ENCODE results near the gene OTOP1. TPM values are rescaled to one million over a fixed set of nuclear protein-coding genes. Genes with fewer than 3 reads are reported as not detected.
"Not testable (repeated sequence)": the region's sequence is repeated elsewhere in the genome, so short reads cannot be mapped to it uniquely, and the experiment has no call there.

OTOP1 gene
- total RNA-seq (not detected), polyA plus RNA-seq (not detected), total RNA-seq (0 reads per million in 6 experiments)

GRCh38 chr4:4226606-4227438 lies at the start of gene OTOP1:
Gene OTOP1, minus strand, starts transcription at chr4:4226929. Its CDS starts 65 bp downstream, at chr4:4226864.
- POLR2A ChIA-PET, result no interaction called here
- H3K27ac Mint-ChIP-seq, result peak within 1 kb of the TSS in 1 of 10 donors; percentile 80
- peak within 1 kb of the TSS in 9 of 10 donors; percentile 9 to 79 (median 61) for H3K4me3 Mint-ChIP-seq
- H3K27me3 Mint-ChIP-seq, result peaks cover 37 to 69% (median 51%) of the 10 kb centered on the region in 5 donors
- peaks cover 9 to 22% (median 9%) of the 10 kb centered on the region in 4 donors for H3K4me1 Mint-ChIP-seq
- no peak for DNase-seq
- peaks cover 0 to 11% (median 2%) of the 10 kb centered on the region in 3 donors for H3K36me3 Mint-ChIP-seq
- peaks cover 0 to 9% (median 0%) of the 10 kb centered on the region in 9 donors for H3K9me3 Mint-ChIP-seq
- ATAC-seq, result no peak

- DNase-seq (no peak), ATAC-seq (no peak)
- no peak overlapping the region for H3K4me3 Mint-ChIP-seq
- no peaks in the 10 kb centered on the region for H3K9me3 Mint-ChIP-seq
- POLR2A ChIA-PET, result no interaction called here
- no peaks in the 10 kb centered on the region for H3K27me3 Mint-ChIP-seq
- peaks cover 0 to 83% (median 28%) of the 10 kb centered on the region in 3 donors for H3K36me3 Mint-ChIP-seq
- H3K27ac Mint-ChIP-seq, result peak overlapping the region in 7 of 10 donors; percentile 41 to 85 (median 57)
- peaks cover 1 to 28% (median 10%) of the 10 kb centered on the region in 4 donors for H3K4me1 Mint-ChIP-seq
Observed at GRCh38 chr4:4274226-4274625, 47.5 kb upstream of the OTOP1 start.

- Mint-ChIP-seq H3K27me3 (no peaks in the 10 kb centered on the region), H3K4me3 (no peak overlapping the region), H3K9me3 (no peaks in the 10 kb centered on the region), H3K27ac (peak overlapping the region in 4 of 10 donors; percentile 20 to 93 (median 51)), H3K4me1 (peaks cover 4 to 39% (median 14%) of the 10 kb centered on the region in 4 donors), H3K36me3 (peaks cover 0 to 79% (median 27%) of the 10 kb centered on the region in 3 donors)
- ATAC-seq, result no peak
- DNase-seq, result no peak
- POLR2A ChIA-PET, result interaction anchor here (0.7 kb wide), 1 partner anchor 9 kb away, joined by 3 read pairs; no protein-coding TSS in a partner anchor
Observed at GRCh38 chr4:4271912-4272311, 45.2 kb upstream of the OTOP1 start.

GRCh38 chr4:4270529-4270928 lies 43.8 kb upstream of the OTOP1 start:
- H3K27ac Mint-ChIP-seq, result peak overlapping the region in 9 of 10 donors; percentile 34 to 97 (median 82)
- DNase-seq (no peak), ATAC-seq (no peak)
- H3K4me3 Mint-ChIP-seq, result peak overlapping the region in 4 of 10 donors; percentile 27 to 85 (median 58)
- peaks cover 0 to 70% (median 27%) of the 10 kb centered on the region in 3 donors for H3K36me3 Mint-ChIP-seq
- POLR2A ChIA-PET, result interaction anchor here (1.0 kb wide), 1 partner anchor 79 kb away, joined by 3 read pairs; no protein-coding TSS in a partner anchor
- no peaks in the 10 kb centered on the region for H3K27me3 Mint-ChIP-seq
- peaks cover 4 to 47% (median 15%) of the 10 kb centered on the region in 4 donors for H3K4me1 Mint-ChIP-seq
- H3K9me3 Mint-ChIP-seq, result no peaks in the 10 kb centered on the region

- peaks cover 4 to 48% (median 15%) of the 10 kb centered on the region in 4 donors for H3K4me1 Mint-ChIP-seq
- H3K9me3 Mint-ChIP-seq, result no peaks in the 10 kb centered on the region
- H3K27me3 Mint-ChIP-seq, result no peaks in the 10 kb centered on the region
- ATAC-seq, result peak; percentile 70 to 74
- peaks cover 0 to 64% (median 22%) of the 10 kb centered on the region in 3 donors for H3K36me3 Mint-ChIP-seq
- DNase-seq, result peak in 3 of 10 donors; percentile 22 to 23 (median 22)
- POLR2A ChIA-PET, result interaction anchor here (0.7 to 1.0 kb wide), 2 partner anchors 13 to 79 kb away, joined by 3 to 5 read pairs; no protein-coding TSS in a partner anchor
- H3K4me3 Mint-ChIP-seq, result peak overlapping the region in 6 of 10 donors; percentile 41 to 85 (median 60)
- peak overlapping the region; percentile 60 to 97 (median 92) for H3K27ac Mint-ChIP-seq
Observed at GRCh38 chr4:4269856-4270255, 43.1 kb upstream of the OTOP1 start.

- DNase-seq (peak in 3 of 10 donors; percentile 25 to 51 (median 37)), ATAC-seq (peak; percentile 66 to 72)
- no peaks in the 10 kb centered on the region for H3K27me3 Mint-ChIP-seq
- H3K4me3 Mint-ChIP-seq, result peak overlapping the region in 8 of 10 donors; percentile 22 to 85 (median 55)
- H3K27ac Mint-ChIP-seq, result peak overlapping the region; percentile 9 to 97 (median 92)
- H3K9me3 Mint-ChIP-seq, result no peaks in the 10 kb centered on the region
- H3K4me1 Mint-ChIP-seq, result peaks cover 4 to 50% (median 15%) of the 10 kb centered on the region in 4 donors
- peaks cover 0 to 59% (median 19%) of the 10 kb centered on the region in 3 donors for H3K36me3 Mint-ChIP-seq
- POLR2A ChIA-PET, result interaction anchor here (0.7 to 1.0 kb wide), 2 partner anchors 13 to 80 kb away, joined by 3 to 5 read pairs; no protein-coding TSS in a partner anchor
Observed at GRCh38 chr4:4269331-4269731, 42.6 kb upstream of the OTOP1 start.

GRCh38 chr4:4268776-4269175 lies 42.0 kb upstream of the OTOP1 start:
- peaks cover 0 to 53% (median 17%) of the 10 kb centered on the region in 3 donors for H3K36me3 Mint-ChIP-seq
- H3K27me3 Mint-ChIP-seq, result no peaks in the 10 kb centered on the region
- POLR2A ChIA-PET, result no interaction called here
- DNase-seq (no peak), ATAC-seq (peak in 1 of 2 donors; percentile 9)
- H3K4me3 Mint-ChIP-seq, result peak overlapping the region in 9 of 10 donors; percentile 10 to 85 (median 50)
- no peaks in the 10 kb centered on the region for H3K9me3 Mint-ChIP-seq
- peak overlapping the region; percentile 3 to 97 (median 92) for H3K27ac Mint-ChIP-seq
- peaks cover 4 to 50% (median 15%) of the 10 kb centered on the region in 4 donors for H3K4me1 Mint-ChIP-seq

GRCh38 chr4:4267981-4268380 lies 41.3 kb upstream of the OTOP1 start:
- peak overlapping the region in 1 of 10 donors; percentile 53 for H3K4me3 Mint-ChIP-seq
- no peak for DNase-seq
- POLR2A ChIA-PET, result no interaction called here

GRCh38 chr4:4260185-4260751 lies 33.5 kb upstream of the OTOP1 start:
- DNase-seq, result peak in 5 of 10 donors; percentile 12 to 67 (median 32)

More at GRCh38 chr4:4267981-4268380, 41.3 kb upstream of the OTOP1 start:
- Mint-ChIP-seq H3K27me3 (no peaks in the 10 kb centered on the region), H3K9me3 (no peaks in the 10 kb centered on the region), H3K27ac (peak overlapping the region in 6 of 10 donors; percentile 17 to 93 (median 72)), H3K36me3 (peaks cover 0 to 46% (median 14%) of the 10 kb centered on the region in 3 donors), H3K4me1 (peaks cover 4 to 50% (median 15%) of the 10 kb centered on the region in 4 donors)
- ATAC-seq, result no peak

GRCh38 chr4:4259484-4260100 lies 32.9 kb upstream of the OTOP1 start:
- ATAC-seq, result no peak
- Mint-ChIP-seq H3K36me3 (no peaks in the 10 kb centered on the region), H3K27me3 (no peaks in the 10 kb centered on the region), H3K9me3 (no peaks in the 10 kb centered on the region), H3K4me1 (peaks cover 0 to 6% (median 2%) of the 10 kb centered on the region in 4 donors), H3K27ac (peak overlapping the region in 2 of 10 donors; percentile 78 to 83), H3K4me3 (no peak overlapping the region)
- no peak for DNase-seq
- POLR2A ChIA-PET, result interaction anchor here (1.0 to 2.1 kb wide), 7 partner anchors 11 to 172 kb away, joined by 3 to 12 read pairs (median 6); partner anchors contain the start of genes LYAR, NSG1, TMEM128 and ZBTB49

More at GRCh38 chr4:4260185-4260751, 33.5 kb upstream of the OTOP1 start:
- Mint-ChIP-seq H3K9me3 (no peaks in the 10 kb centered on the region), H3K4me1 (peaks cover 0 to 8% (median 3%) of the 10 kb centered on the region in 4 donors), H3K27ac (peak overlapping the region in 5 of 10 donors; percentile 18 to 83 (median 60)), H3K4me3 (no peak overlapping the region), H3K27me3 (no peaks in the 10 kb centered on the region), H3K36me3 (no peaks in the 10 kb centered on the region)
- ATAC-seq, result peak; percentile 100
- POLR2A ChIA-PET, result interaction anchor here (1.0 to 2.1 kb wide), 7 partner anchors 12 to 171 kb away, joined by 3 to 12 read pairs (median 6); partner anchors contain the start of genes LYAR, NSG1, TMEM128 and ZBTB49

GRCh38 chr4:4257705-4258104 lies 31.0 kb upstream of the OTOP1 start:
- POLR2A ChIA-PET, result not testable (repeated sequence)

More at GRCh38 chr4:4257705-4258104, 31.0 kb upstream of the OTOP1 start:
- not testable (repeated sequence) for H3K9me3 Mint-ChIP-seq, H3K27me3 Mint-ChIP-seq, H3K36me3 Mint-ChIP-seq, H3K27ac Mint-ChIP-seq, H3K4me3 Mint-ChIP-seq, DNase-seq, H3K4me1 Mint-ChIP-seq, ATAC-seq

Data from naive thymus-derived CD8-positive, alpha-beta T cell (primary cell).